ENCODE measurements around the gene METTL26.
"Not testable (repeated sequence)": the region's sequence is repeated elsewhere in the genome, so short reads cannot be mapped to it uniquely, and the experiment has no call there.

The METTL26 gene

GRCh38 chr16:606656-607307, 29.3 kb downstream of the METTL26 start:
- DNase-seq, result no peak

- DNase-seq, result no peak
Measured at GRCh38 chr16:603933-604332, 32.2 kb downstream of the METTL26 start.

GRCh38 chr16:600781-601180, 35.3 kb downstream of the METTL26 start:
- DNase-seq, result no peak

GRCh38 chr16:598823-599739, 37.0 kb downstream of the METTL26 start:
- DNase-seq, result no peak

GRCh38 chr16:597655-598054, 38.5 kb downstream of the METTL26 start:
- not testable (repeated sequence) for DNase-seq

DNA sequence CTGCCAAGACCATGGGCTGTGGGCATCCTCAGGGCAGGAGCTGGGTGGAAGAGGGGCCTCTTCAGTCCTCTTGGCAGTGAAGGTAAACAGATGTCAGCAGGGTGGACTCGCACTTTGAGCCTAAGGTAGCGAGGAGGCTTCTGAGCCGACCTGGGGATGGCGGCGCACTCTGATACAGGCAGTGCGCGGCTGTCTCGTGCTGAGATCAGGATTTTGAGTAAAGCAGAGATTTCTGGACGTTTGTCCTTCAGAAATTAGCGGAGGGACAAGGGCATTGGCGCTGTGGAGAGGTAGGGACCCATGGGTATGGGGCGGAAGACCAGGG, 39.4 kb downstream of the METTL26 start:
- DNase-seq, result no peak

GRCh38 chr16:595942-596735, 40.0 kb downstream of the METTL26 start:
- DNase-seq, result peak in 38 of 58 donors; percentile 13 to 93 (median 54)

DNA sequence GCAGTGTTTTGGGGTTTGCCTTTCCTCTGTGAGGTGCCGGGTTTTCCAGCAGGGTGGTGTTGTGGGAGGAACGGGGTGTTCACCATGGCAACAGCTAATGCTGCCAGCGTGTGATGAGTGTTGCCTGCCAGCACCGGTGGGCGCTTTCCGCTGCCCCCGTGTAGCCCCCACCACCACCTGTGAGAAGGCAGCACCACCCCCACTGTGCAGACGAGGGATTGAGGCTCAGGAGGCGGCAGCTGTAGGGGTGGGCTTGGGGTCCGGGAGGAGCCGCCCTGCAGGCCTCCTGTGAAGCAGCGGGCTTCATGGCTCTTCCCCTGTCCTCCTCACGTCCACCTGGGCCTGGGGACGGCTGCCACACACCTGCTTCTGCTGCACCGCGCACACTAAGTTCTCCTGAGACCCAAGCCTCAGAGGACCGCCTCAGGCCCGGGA, 41.0 kb downstream of the METTL26 start:
- peak in 1 of 58 donors; percentile 38 for DNase-seq

- peak in 2 of 58 donors; percentile 15 to 42 for DNase-seq
Measured at GRCh38 chr16:593807-594206, 42.3 kb downstream of the METTL26 start.

- DNase-seq, result no peak
Measured at GRCh38 chr16:593406-593805, 42.7 kb downstream of the METTL26 start.

DNA sequence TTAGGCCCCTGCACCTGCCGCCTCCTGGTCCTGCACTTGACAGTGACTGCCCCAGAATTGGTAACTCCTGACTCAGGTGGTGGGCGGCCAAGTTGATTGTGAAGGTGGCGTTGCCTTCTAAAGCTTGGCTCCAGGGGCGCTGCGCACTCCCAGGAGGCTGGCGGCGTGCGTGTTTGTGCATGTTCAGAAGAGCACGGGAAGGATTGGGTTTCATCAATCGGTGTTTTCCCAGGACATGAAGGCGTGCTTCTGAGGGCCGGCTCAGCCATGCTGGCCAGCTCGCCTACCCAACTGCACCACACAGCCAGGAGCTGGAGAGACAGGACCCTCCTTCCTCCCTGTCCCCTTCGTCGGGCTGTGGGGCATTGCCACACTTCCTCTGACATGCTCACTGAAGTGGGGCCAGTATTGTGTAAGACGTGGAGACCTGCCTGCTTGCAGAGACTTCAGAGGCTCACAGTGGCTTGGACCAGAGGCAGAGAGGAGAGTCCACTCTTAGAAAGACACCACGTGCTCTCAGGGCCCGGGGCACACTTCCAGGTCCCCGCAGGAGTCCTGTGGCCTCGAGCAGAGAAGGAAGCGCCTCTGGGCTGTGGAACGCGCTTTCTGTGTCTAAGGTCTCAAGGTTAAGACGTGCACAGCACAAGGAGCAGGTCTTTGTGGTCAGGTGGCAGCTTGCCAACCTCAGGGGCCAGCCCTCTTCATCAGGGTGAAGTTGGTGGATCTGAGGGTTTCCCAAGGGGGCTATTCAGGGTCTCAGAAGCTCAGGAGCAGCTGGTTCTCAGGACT, 43.4 kb downstream of the METTL26 start:
- DNase-seq, result peak in 45 of 58 donors; percentile 17 to 78 (median 56)

- DNase-seq, result no peak
Measured at GRCh38 chr16:591892-592517, 44.1 kb downstream of the METTL26 start.

GRCh38 chr16:591231-591630, 44.9 kb downstream of the METTL26 start:
- DNase-seq, result no peak

GRCh38 chr16:590815-591200, 45.3 kb downstream of the METTL26 start:
- no peak for DNase-seq

DNA sequence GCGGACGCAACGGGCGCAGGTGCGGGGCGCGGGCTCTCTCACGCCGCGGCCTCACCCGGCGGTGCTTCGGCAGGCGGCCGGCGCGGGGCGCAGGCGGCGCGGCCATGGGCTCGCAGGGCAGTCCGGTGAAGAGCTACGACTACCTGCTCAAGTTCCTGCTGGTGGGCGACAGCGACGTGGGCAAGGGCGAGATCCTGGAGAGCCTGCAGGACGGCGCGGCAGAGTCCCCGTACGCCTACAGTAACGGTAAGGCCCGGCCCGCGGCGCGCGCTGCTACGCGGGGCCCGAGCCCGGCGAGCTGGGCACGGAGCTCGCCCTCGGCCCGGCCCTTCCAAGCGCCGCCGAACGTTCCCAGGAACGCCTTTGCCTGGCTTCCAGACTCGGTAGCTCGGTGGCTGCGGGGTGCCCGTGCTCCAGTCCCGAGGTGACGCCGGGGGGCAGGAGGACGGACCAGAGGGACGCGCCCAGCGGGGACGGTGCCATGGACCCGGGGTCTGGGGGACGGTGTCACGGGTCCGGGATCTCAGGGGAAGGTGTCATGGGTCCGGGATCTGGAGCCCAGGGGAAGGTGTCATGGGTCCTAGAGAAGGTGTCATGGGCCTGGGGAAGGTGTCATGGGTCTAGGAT, 45.8 kb downstream of the METTL26 start:
- DNase-seq, result peak in 2 of 58 donors; percentile 16 to 46

GRCh38 chr16:589658-590187, 46.4 kb downstream of the METTL26 start, which contains the start of gene RAB40C:
TSS of gene RAB40C (plus strand) at chr16:590066. CDS start at chr16:590292, 226 bp downstream.
- peak; percentile 92 to 100 (median 98) for DNase-seq

DNA sequence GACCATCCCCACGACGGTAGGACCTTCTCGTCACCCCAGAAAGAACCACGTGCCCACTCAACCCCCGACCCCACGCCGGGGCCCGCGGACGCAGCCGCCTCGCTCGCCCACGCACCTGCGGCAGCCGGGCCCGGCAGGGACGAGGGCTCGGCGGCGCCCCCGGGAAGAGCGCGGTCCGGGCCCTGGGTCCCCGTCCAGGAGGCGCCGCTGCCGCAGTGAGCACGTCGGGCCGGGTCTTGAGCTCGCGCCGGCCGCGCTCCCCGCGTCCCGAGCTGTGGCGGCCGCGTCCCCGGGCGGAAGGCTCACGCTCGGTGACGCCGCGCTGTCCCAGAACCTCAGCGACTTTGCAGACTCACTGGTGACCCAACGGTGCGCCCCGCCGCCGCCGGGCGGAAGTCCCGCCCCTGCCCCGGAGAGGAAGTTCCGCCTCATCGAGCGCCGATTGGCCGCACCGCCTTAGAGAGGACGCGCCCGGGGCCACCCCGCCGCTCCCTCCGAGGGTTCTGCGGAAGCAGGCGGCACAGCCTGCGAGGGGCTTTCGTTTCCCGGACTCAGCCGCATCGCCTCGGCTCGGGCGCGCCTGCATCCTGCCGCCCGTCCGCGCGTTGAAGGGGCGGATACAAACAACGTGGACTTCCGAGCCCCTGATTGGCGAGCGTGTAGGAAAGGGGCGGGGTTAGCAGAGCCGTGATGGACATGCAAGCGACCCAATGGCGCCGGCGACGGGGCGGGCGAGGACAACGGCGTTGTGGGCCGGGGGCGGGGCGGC, 47.0 kb downstream of the METTL26 start:
- peak; percentile 91 to 100 (median 98) for DNase-seq

DNA sequence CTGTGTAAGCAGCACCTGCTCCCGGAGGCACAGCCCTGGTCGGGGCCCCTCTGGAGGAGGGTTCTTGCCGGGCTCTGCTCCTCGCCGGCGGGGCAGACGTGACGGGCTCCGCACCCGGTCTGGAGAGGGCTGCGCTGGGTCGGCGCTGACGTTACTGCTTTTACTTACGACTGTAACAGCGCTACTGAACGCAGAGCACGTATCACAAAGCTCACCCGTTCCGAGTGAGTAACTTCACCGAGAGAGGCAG, 47.5 kb downstream of the METTL26 start:
- peak in 2 of 58 donors; percentile 18 to 31 for DNase-seq
